ENCODE results near the gene PECR.

The PECR gene

GRCh38 chr2:216114382-216114713, 32.7 kb upstream of the PECR start:
- Histone ChIP-seq H3K36me3 (ENCODE audit: control insufficient read depth, insufficient read depth, low read length) (peaks cover 85% of the 10 kb centered on the region), H3K9ac (ENCODE audit: low read depth, low read length) (0 out of 2 replicates have a peak overlapping the region, but pooled peaks have one; percentile 6), H3K9me3 (ENCODE audit: control insufficient read depth, insufficient read depth, low read length) (no peaks in the 10 kb centered on the region), H3K27me3 (ENCODE audit: control insufficient read depth, insufficient read depth, low read length) (no peaks in the 10 kb centered on the region), H3K4me1 (ENCODE audit: control insufficient read depth, insufficient read depth, low read length) (peaks cover 25% of the 10 kb centered on the region), H3K27ac (ENCODE audit: low read depth, low read length) (peak overlapping the region; percentile 82), H3K4me3 (ENCODE audit: low read depth, low read length) (no peak overlapping the region)

DNA sequence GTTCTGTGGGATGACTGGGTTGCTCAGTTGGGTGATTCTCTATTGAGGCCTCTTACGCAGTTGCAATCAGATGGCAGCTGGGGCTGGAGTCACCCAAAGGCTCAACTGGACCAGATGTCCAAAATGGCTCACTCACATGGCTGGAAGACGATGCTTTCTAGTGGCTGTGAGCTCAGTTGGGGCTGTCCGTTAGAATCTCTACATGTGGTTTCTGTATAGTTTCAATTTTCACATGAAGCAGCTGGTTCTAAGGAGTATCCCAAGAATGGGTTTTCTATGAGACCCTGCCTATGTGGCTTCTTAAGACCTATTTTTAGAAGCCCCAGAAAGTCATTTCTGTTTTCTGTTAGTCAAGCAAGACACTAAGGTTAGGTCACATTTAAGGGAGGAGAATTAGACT, 32.0 kb upstream of the PECR start:
- H3K4me3 ChIP-seq (ENCODE audit: low read depth, low read length): no peak overlapping the region
- no peak overlapping the region for H3K9ac ChIP-seq (ENCODE audit: low read depth, low read length)
- H3K27ac ChIP-seq (ENCODE audit: low read depth, low read length): peak overlapping the region; percentile 82
- no peaks in the 10 kb centered on the region for H3K27me3 ChIP-seq (ENCODE audit: control insufficient read depth, insufficient read depth, low read length)
- peaks cover 28% of the 10 kb centered on the region for H3K4me1 ChIP-seq (ENCODE audit: control insufficient read depth, insufficient read depth, low read length)
- H3K36me3 ChIP-seq (ENCODE audit: control insufficient read depth, insufficient read depth, low read length): peaks cover 77% of the 10 kb centered on the region
- no peaks in the 10 kb centered on the region for H3K9me3 ChIP-seq (ENCODE audit: control insufficient read depth, insufficient read depth, low read length)

GRCh38 chr2:216112926-216113325, 31.3 kb upstream of the PECR start:
- no peaks in the 10 kb centered on the region for H3K27me3 ChIP-seq (ENCODE audit: control insufficient read depth, insufficient read depth, low read length)

DNA sequence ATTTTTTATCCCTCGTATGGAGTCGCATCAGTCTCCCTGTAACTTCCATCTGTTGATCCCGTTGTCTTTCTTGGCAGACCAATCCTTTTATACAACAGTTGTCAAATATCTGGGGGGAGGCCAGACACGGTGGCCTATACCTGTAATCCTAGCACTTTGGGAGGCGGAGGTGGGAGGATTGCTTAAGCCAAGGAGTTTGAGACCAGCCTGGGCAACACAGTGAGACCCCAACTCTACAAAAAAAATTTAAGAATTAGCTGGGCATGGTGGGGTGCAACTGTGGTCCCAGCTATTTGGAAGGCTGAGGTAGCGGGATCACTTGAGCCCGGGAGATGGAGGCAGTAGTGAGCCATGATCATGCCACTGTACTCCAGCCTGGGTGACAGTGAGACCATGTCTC, 29.5 kb upstream of the PECR start:
- H3K27ac ChIP-seq (ENCODE audit: low read depth, low read length): peak overlapping the region; percentile 27
- H3K4me3 ChIP-seq (ENCODE audit: low read depth, low read length): 0 out of 2 replicates have a peak overlapping the region, but pooled peaks have one; percentile 88
- H3K4me1 ChIP-seq (ENCODE audit: control insufficient read depth, insufficient read depth, low read length): peaks cover 39% of the 10 kb centered on the region
- H3K9ac ChIP-seq (ENCODE audit: low read depth, low read length): no peak overlapping the region
- no peaks in the 10 kb centered on the region for H3K27me3 ChIP-seq (ENCODE audit: control insufficient read depth, insufficient read depth, low read length)
- peaks cover 52% of the 10 kb centered on the region for H3K36me3 ChIP-seq (ENCODE audit: control insufficient read depth, insufficient read depth, low read length)
- H3K9me3 ChIP-seq (ENCODE audit: control insufficient read depth, insufficient read depth, low read length): no peaks in the 10 kb centered on the region

More at GRCh38 chr2:216112926-216113325, 31.3 kb upstream of the PECR start:
- no peak overlapping the region for H3K9ac ChIP-seq (ENCODE audit: low read depth, low read length)
- peaks cover 34% of the 10 kb centered on the region for H3K4me1 ChIP-seq (ENCODE audit: control insufficient read depth, insufficient read depth, low read length)
- H3K9me3 ChIP-seq (ENCODE audit: control insufficient read depth, insufficient read depth, low read length): no peaks in the 10 kb centered on the region
- peak overlapping the region; percentile 82 for H3K27ac ChIP-seq (ENCODE audit: low read depth, low read length)
- H3K4me3 ChIP-seq (ENCODE audit: low read depth, low read length): no peak overlapping the region
- H3K36me3 ChIP-seq (ENCODE audit: control insufficient read depth, insufficient read depth, low read length): peaks cover 70% of the 10 kb centered on the region

- Histone ChIP-seq H3K9me3 (ENCODE audit: control insufficient read depth, insufficient read depth, low read length) (no peaks in the 10 kb centered on the region), H3K27ac (ENCODE audit: low read depth, low read length) (peak overlapping the region; percentile 76), H3K4me1 (ENCODE audit: control insufficient read depth, insufficient read depth, low read length) (peaks cover 35% of the 10 kb centered on the region), H3K27me3 (ENCODE audit: control insufficient read depth, insufficient read depth, low read length) (no peaks in the 10 kb centered on the region), H3K9ac (ENCODE audit: low read depth, low read length) (no peak overlapping the region), H3K36me3 (ENCODE audit: control insufficient read depth, insufficient read depth, low read length) (peaks cover 47% of the 10 kb centered on the region), H3K4me3 (ENCODE audit: low read depth, low read length) (peak overlapping the region; percentile 88)
These were observed 29.0 kb upstream of the PECR start for GRCh38 chr2:216110620-216111019.

DNA sequence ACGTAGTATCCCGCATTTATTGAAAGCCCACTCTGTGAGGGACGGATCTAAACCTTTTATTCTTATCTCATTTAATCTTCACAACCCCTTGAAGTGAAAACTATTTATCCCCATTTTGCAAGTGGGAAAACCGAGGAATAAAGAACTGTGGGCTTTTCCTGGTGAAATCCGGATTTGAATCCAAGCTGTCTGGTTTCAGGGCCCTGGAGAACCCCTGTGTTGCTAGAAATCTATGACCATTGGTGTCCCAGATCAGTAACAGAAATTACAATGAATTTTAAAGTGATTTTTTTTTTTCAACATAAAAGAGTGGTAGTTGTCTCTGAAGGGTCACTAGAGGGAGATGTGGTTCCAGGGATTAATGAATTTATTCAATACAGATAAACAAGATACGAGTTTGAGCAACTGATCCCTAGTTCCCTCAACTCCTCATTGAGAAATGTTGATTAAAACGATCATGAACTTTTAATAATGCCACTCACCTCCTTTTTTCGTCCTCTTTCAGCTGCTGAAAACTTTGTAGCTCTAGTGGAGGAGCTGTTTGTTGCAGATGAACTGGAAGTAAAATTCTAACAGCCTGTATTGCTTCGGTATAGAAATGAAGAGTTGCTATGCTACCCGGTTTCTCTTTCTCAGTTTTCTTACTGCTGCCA, 28.5 kb upstream of the PECR start:
- Histone ChIP-seq H3K9ac (ENCODE audit: low read depth, low read length) (peak overlapping the region; percentile 85), H3K36me3 (ENCODE audit: control insufficient read depth, insufficient read depth, low read length) (peaks cover 42% of the 10 kb centered on the region), H3K9me3 (ENCODE audit: control insufficient read depth, insufficient read depth, low read length) (no peaks in the 10 kb centered on the region), H3K27me3 (ENCODE audit: control insufficient read depth, insufficient read depth, low read length) (no peaks in the 10 kb centered on the region), H3K4me3 (ENCODE audit: low read depth, low read length) (peak overlapping the region; percentile 88), H3K4me1 (ENCODE audit: control insufficient read depth, insufficient read depth, low read length) (peaks cover 31% of the 10 kb centered on the region), H3K27ac (ENCODE audit: low read depth, low read length) (peak overlapping the region; percentile 76)

- Histone ChIP-seq H3K9ac (ENCODE audit: low read depth, low read length) (peak within 1 kb of the TSS; percentile 85), H3K9me3 (ENCODE audit: control insufficient read depth, insufficient read depth, low read length) (no peaks in the 10 kb centered on the region), H3K27me3 (ENCODE audit: control insufficient read depth, insufficient read depth, low read length) (no peaks in the 10 kb centered on the region), H3K4me1 (ENCODE audit: control insufficient read depth, insufficient read depth, low read length) (peaks cover 27% of the 10 kb centered on the region), H3K4me3 (ENCODE audit: low read depth, low read length) (peak within 1 kb of the TSS; percentile 88), H3K36me3 (ENCODE audit: control insufficient read depth, insufficient read depth, low read length) (peaks cover 40% of the 10 kb centered on the region), H3K27ac (ENCODE audit: low read depth, low read length) (peak within 1 kb of the TSS; percentile 88)
These were observed 27.6 kb upstream of the PECR start, which contains the start of gene XRCC5 for GRCh38 chr2:216108967-216109921. XRCC5 (plus strand) TSS chr2:216109348; CDS start chr2:216109437, 89 bp downstream.

- Histone ChIP-seq H3K9ac (ENCODE audit: low read depth, low read length) (peak overlapping the region; percentile 78), H3K36me3 (ENCODE audit: control insufficient read depth, insufficient read depth, low read length) (peaks cover 33% of the 10 kb centered on the region), H3K27ac (ENCODE audit: low read depth, low read length) (peak overlapping the region; percentile 88), H3K9me3 (ENCODE audit: control insufficient read depth, insufficient read depth, low read length) (no peaks in the 10 kb centered on the region), H3K4me3 (ENCODE audit: low read depth, low read length) (peak overlapping the region; percentile 88), H3K27me3 (ENCODE audit: control insufficient read depth, insufficient read depth, low read length) (no peaks in the 10 kb centered on the region), H3K4me1 (ENCODE audit: control insufficient read depth, insufficient read depth, low read length) (peaks cover 23% of the 10 kb centered on the region)
These were observed 26.8 kb upstream of the PECR start for GRCh38 chr2:216108310-216108966.

- no peaks in the 10 kb centered on the region for H3K27me3 ChIP-seq (ENCODE audit: control insufficient read depth, insufficient read depth, low read length)
- H3K4me1 ChIP-seq (ENCODE audit: control insufficient read depth, insufficient read depth, low read length): peaks cover 23% of the 10 kb centered on the region
- peak overlapping the region; percentile 88 for H3K4me3 ChIP-seq (ENCODE audit: low read depth, low read length)
- H3K9ac ChIP-seq (ENCODE audit: low read depth, low read length): 0 out of 2 replicates have a peak overlapping the region, but pooled peaks have one; percentile 11
- no peaks in the 10 kb centered on the region for H3K9me3 ChIP-seq (ENCODE audit: control insufficient read depth, insufficient read depth, low read length)
- H3K36me3 ChIP-seq (ENCODE audit: control insufficient read depth, insufficient read depth, low read length): peaks cover 26% of the 10 kb centered on the region
- H3K27ac ChIP-seq (ENCODE audit: low read depth, low read length): peak overlapping the region; percentile 88
These were observed 26.2 kb upstream of the PECR start for GRCh38 chr2:216107760-216108159.

DNA sequence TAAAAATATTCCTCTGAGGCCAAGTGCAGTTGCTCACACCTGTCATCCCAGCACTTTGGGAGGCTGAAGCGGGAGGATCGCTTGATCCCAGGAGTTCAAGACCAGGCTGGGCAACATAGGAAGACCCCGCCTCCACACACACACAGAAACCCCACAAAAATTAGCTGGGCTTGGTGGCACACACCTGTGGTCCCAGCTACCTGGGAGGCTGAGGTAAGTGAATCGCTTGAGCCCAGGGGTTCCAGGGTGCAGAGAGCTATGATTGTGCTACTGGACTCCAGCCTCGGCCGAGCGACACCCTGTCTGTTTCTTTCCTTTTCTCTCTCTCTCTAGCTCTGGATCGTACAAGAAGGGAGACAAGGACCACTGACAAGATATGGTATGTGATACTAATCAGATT, 25.7 kb upstream of the PECR start:
- peaks cover 23% of the 10 kb centered on the region for H3K4me1 ChIP-seq (ENCODE audit: control insufficient read depth, insufficient read depth, low read length)
- H3K9me3 ChIP-seq (ENCODE audit: control insufficient read depth, insufficient read depth, low read length): no peaks in the 10 kb centered on the region
- peak overlapping the region; percentile 43; the same call in 1 of the 2 replicates for H3K4me3 ChIP-seq (ENCODE audit: low read depth, low read length)
- H3K27ac ChIP-seq (ENCODE audit: low read depth, low read length): peak overlapping the region; percentile 88
- 0 out of 2 replicates have a peak overlapping the region, but pooled peaks have one; percentile 11 for H3K9ac ChIP-seq (ENCODE audit: low read depth, low read length)
- peaks cover 22% of the 10 kb centered on the region for H3K36me3 ChIP-seq (ENCODE audit: control insufficient read depth, insufficient read depth, low read length)
- no peaks in the 10 kb centered on the region for H3K27me3 ChIP-seq (ENCODE audit: control insufficient read depth, insufficient read depth, low read length)

Measured in HUES48 (cell line).